HL-60 (cell line): ENCODE results near the gene SDHA.
"Not testable (repeated sequence)": the region's sequence is repeated elsewhere in the genome, so short reads cannot be mapped to it uniquely, and the experiment has no call there.

Experiments
- CTCF ChIP-seq: IDR thresholded peaks from one replicate; pipeline ENCODE4 v1.5.1; 2011; ENCODE audit warnings: low read length, control low read depth, inconsistent platforms; ENCODE audit not compliant: insufficient read depth
- GABPA ChIP-seq: IDR thresholded peaks from 2 replicates; pipeline ENCODE4 v1.6.1; 2012; ENCODE audit warnings: low read depth
- POLR2AphosphoS5 ChIP-seq: IDR thresholded peaks from 2 replicates; pipeline ENCODE4 v1.6.1; 2012; ENCODE audit warnings: low read depth

DNA sequence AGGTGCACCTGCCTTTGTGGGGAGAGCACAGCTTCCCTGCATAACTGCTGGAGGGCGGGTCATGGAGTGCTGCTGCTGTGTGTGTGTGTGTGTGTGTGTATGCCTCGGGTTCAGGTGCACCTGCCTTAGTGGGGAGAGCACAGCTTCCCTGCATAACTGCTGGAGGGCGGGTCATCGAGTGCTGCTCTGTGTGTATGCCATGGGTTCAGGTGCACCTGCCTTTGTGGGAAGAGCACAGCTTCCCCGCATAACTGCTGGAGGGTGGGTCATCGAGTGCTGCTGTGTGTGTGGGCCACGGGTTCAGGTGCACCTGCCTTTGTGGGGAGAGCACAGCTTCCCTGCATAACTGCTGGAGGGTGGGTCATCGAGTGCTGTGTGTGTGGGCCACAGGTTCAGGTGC, 84.3 kb downstream of the SDHA start:
- not testable (repeated sequence) for TF ChIP-seq CTCF, POLR2AphosphoS5, GABPA
